HT1080 (cell line): ENCODE results near the gene TBCEL. TPM values are rescaled to one million over a fixed set of nuclear protein-coding genes. Genes with fewer than 3 reads are reported as not detected.

Source experiments
- DNase-seq: peaks from one replicate; pipeline ENCODE4 v3.0.0-alpha.2; 2015; ENCODE audit warnings: low read depth
- total RNA-seq: library from RNA; depleted of rRNA; stranded (reverse); fragments of >200 nt; shearing (Covaris generic); gene quantifications from 2 replicates; pipeline ENCODE4 v1.2.3, GENCODE V29; 2014

TBCEL gene
- total RNA-seq, 1 experiment from 2014 or later: 8.6 TPM

DNA sequence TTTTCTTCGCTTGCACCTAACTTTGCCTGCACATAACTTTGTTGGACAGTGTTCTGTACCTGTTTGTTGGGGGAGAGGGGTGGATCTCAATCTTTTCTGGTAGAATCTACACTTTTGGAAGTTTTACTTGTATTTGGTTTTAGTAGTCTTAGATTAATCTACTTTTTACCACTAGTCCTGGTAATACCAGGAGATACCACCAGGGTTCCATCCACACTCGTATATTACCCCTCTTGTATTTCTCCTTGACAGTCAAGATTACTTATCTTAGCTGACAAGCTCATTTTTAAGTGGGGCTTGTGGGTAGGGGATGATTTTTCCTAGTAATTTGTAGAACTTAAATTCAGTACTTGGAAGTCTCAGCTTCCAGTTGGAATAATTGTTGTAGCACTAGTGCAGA lies 39.8 kb downstream of the TBCEL start:
- DNase-seq: no peak

DNA sequence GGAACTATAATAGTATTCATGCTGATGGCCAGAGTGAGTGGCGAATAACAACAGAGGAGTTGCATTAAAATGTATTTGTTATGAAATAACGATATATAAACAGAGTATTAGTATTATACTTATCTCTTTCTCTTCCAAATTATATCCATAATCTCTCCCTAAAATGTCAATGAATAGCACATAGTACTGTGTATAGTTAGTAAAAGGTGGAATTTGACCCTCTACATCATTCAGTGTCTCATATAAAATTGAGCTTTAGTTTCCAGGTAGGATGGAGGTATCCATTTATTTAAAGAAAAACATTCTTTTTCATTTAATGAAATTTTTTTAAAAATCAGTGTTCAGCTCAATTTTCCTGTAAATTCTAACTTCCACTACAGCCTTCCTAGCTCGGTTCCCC lies 42.7 kb downstream of the TBCEL start:
- DNase-seq: no peak

DNA sequence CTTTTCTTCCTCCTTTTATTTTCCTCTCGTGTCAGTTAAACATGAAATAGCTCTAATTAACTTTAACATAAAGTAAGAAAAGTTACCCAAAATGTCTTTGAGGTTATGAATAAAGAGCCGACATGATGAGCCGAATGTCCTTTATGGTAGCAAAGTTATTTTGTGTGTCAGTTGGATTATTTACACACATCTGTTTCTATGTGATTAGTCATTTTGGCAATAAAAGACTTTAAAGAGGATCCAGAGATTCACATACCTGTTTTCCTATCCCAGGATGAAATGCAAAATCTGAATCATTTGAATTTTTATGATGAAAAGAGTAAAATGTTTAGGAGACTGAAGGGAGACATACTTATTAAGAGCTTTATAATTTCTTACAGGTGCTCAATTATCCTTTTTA lies 43.1 kb downstream of the TBCEL start:
- DNase-seq: no peak

DNA sequence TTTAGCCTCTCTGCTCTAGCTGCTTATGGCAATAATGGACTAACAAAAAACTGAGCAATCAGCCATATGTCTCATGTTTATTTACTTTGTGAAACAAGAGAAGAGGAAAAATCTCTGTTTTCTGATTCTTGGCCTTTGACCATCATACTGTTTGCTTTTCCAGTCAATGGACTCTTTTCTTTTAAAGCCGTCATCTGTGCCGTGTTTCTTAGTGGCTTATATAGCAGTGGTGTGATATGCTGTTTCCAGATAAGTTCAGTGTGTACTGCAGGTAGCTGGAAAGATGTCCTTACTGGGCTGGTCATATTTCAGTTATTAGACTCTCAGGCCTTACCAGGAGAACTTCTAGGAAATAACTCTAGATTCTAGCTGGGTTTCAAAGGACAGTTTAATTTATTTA lies 43.6 kb downstream of the TBCEL start:
- no peak for DNase-seq

DNA sequence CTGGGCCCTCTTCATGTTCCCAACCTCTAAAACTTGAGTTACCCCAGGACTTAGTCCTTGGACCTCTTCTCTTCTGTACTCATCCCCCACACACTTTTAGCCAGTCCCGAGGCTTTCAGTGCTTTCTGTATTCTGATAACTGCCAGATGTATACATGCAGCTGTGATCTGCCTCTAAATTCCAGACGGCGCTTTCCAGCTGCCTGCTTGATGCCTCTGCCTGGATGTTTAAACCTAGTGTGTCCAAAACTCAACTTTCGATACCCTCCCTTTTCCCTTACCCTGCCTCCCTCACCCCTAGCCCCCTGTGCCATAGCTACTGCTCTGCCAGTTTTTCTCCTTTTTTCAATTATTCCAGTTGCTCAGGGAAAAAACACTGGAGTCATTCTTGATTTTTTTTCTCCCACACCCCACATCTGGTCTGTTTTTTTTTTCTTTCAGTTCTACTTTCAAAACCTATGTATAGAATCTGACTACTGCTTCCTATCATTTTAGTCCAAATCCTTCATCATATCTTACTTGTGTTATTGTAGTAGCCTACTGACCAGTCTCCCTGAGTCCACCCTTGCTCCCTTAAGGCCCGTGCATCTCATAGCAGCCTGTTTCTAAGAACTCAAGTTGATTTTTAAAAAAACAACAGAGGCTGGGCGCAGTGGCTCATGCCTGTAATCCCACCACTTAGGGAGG lies 44.2 kb downstream of the TBCEL start:
- DNase-seq: no peak

DNA sequence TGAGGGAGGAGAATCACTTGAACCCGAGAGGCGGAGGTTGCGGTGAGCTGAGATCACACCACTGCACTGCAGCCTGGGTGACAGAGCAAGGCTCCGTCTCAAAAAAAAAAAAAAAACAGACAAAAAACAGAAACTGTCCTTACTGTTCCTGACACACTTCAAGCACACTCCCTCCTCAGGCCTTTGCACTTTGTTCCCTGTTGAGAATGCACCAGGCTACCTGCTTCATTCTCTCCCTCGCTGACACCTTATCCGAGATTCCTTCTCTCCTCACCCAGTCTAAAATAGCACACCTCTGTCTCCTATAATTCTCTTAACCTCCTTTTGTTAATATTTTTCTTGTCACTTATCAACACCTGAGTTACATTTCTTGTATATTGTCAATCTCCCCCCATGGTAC lies 44.9 kb downstream of the TBCEL start:
- DNase-seq: no peak

DNA sequence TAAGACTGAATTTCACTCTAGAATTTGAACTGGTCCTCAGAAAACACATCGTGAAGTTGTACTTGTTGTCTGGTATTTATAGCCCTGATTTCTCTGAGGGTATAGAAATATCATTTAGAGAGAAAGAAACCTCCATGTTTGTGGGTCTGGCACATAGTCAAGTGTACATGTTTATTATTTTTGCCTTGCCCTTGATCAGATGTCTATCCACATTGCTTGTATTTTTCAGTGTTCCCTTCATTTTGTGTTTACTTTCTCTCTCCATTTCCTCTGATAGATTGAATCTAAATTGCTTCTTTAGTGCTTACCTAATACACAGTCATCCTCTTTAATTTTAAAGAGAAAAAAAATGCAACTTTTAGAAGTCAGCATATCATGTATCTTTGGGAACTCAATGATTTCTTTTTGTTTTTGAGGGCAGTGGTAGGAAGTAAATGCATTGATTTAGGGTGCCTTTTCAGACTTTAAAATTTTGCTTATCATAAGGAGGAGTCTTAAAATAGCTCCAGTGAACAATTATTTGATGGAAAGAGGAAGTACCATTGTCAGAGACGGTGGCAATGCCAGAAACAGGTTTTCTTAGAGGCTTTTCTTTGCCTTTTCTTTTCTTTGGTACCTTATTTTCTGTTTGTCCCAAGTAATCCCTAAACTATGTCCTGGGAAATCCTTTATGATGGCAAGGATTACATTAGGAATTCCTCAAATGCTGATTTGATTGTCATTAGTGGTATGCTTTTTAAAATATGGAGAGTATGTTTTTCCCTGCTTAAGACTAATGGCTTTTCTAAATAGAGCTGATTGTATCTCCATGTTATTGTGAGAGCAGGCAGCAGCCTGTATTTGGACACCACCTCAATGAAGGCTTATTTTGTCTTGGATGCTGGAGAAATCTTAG lies 47.3 kb downstream of the TBCEL start:
- no peak for DNase-seq

DNA sequence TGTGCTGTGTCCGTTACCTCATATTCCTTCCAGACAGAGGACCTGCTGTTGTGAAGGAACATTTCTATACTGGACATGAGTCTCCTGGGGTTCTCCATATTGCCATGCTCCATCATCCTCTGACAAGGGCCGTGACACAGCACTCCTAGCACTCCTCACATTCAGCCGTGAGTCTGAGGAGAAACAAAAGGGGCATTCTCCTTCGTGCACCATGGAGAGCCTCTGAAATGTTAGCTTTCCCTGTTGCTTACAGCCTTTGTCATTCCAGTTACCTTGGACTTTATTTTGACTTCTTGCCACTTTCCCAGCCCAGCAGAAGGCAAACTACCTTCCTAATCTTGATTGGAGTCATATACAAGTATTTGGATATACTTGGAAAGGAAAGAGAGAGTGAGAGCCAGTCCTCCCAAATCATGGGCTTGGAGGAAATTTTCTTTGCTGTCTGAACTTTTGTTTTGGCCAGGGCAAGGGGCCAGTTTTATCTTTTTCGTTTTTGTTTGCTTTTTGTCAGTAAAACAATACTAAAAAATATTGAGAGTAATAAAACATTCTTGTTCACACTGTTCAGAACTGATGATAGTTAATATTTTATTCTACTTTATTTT lies 48.0 kb downstream of the TBCEL start:
- no peak for DNase-seq

DNA sequence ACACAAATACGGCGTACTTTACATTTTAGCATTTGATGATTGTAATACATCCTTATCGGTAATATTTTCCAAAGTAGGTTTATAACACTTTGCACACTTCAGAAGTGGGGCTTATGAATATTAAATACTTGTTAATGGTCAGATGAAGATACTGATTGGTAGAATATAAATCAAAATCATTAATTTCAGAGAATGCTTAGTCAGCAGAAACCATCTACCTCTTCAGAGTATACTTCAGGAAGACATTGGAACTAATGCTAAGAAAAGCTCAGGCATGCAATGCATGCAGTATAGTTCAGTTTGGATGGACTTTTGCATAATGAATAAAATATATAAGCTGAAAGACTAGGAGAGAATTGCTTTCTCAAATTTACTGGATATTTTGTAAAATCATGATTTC lies 57.4 kb downstream of the TBCEL start:
- no peak for DNase-seq

DNA sequence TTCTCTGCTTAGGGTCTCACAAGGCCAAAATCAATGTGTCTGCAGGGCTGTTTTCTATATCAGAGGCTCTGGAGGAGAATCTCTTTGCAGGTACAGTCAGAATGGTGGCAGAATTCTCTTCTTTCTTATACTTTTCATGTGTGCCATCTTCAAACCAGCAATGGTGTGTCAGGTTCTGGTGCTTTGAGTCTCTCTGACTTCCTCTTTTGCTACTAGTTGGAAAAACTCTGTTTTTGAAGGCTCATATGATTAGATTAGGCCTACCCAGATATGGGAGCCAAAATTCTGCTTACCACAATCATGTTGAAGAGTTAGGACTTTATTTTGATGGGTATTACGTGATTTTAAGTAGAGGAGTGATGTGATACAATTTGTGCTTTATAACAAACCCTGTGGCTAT lies 58.3 kb downstream of the TBCEL start:
- no peak for DNase-seq

DNA sequence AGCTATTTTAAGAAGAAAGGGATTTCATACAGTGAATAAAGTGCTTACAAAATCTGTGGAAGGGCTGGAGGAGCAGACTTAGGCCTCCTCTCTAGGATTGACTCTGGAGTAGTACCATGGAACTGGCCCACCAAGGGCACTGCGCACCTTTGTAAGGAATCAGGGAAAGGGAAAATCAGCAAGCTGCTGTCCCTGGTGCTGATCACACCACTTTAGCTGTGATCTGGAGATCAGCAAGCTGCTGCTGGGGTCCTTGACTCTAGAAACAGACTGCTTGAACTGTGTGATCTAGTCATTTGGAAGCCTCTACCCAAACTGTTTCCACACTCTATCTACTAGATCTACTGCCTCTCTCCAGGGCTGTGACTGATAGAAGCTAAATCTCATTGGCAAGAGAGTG lies 58.8 kb downstream of the TBCEL start:
- DNase-seq: no peak

DNA sequence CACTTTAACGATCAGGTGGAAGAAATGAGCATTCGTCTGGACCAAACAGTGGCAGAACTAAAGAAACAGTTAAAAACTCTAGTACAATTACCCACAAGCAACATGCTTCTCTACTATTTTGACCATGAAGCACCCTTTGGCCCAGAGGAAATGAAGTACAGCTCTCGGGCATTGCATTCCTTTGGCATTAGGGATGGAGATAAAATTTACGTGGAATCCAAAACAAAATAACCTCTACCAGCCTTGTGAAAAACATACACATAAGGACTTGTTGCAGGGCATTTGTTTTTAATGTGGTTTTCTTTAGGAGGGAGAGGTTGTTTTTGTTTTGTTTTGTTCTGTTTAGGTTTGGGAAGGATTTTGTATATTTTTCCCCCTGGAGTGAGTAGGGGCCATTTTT lies 63.0 kb downstream of the TBCEL start:
- no peak for DNase-seq

DNA sequence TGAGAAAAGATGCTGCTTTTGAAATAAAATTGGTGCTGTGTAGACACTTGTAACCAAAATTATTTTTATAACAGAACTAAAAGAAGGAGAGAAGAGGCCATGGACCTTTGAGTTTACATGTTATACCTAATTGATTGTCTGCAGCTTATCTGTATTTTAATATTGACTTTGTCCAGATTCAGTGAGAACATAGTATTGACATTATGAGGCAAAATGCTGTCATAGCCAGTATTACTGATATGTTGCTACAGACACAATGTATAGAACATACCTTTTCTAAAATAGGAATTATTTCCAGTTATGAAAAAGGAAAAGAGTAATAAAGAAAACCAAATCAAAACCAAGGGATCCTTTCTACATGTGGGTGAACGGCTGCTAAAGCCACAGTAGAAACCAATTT lies 65.7 kb downstream of the TBCEL start:
- no peak for DNase-seq

DNA sequence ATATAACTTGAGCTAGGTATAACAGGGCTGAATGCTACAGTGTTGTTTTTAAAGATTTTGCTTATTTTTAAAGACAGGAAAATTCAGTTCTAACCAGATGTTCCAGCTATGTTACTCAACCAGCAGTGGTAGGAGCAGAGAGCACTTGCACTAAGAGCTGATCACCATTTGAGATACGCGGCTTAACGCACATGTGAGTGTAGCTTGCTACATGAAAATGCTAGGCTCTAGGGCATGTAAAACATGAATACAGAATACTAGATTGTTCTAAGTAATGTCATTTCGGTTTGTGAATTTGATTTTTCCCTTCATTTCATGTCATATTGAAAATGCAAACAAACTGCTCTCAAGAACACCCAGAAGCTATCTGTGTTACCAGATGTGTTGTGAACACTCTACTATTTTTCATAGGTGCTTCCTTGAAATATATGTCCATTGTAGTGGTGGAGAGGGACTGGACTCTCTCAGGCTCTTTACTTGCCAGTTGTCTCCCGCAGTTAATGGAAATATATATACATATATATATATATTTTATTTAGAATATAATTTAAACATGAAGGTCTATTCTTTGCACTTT lies 66.3 kb downstream of the TBCEL start:
- no peak for DNase-seq

DNA sequence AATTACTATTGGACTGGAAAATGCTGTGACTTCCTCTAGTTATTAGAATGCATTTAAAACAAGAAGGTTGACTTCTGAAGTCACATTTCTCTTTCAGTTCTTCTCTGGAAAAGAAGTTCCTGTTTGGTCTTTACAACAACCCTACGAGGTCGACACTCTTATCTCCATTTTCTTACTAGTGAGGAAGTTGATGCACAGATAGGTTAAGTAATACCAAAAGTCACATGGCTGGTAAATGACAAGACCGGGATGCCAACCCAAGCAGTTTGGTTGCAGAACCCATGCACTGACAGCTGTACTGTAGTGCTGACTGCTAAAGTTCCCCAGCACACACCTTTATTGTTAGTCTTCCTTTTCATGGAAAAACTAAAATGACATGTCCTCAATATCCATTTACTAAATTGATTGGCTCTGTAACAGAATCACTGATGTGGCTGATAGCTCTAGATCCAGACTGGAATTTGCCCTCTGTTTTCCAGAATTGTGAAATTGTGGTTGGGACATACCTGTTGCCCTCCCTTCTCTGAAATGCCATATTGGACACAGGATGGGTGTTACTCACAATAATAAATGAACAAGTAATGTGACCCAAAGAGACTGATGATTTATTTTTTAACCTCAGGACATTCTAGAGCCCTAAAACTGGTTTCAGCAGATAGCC lies 67.7 kb downstream of the TBCEL start:
- DNase-seq: no peak

DNA sequence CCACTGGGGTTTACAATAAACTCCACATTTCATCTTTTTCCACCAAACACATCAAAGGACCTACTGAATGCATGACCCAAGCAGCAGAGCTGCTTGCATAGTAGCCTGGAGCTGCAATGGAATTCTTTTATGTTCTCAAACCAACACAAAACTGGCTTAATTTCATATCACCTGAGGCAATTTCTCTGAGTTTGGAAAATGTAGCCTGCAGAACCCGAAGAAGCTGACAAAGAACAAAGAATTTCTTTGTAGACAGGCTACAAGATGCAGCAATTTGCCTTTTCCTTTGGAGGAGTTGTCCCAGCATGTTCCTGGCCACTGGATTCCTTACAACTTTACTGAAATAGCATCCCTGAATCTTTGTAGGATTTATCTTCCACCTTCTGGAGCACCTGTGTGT lies 71.7 kb downstream of the TBCEL start:
- no peak for DNase-seq

DNA sequence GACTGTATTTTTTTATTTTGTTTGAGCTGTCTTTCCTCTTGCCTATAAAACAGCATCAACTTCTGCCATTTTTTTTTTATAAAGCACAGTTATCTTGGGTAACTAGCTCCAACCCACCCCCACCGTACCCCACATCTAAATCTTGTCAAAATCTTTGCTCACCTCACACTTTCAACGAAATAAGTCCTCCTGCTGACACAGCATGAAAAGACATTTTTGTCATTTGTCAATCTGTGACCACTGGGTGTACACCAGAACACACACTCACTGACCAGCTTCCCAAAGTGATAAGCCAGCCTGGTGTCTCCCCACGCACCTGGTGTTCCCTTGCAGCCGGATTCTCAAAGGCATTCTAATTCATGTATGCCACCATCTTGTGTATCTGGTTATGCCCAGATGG lies 75.5 kb downstream of the TBCEL start:
- DNase-seq: no peak

DNA sequence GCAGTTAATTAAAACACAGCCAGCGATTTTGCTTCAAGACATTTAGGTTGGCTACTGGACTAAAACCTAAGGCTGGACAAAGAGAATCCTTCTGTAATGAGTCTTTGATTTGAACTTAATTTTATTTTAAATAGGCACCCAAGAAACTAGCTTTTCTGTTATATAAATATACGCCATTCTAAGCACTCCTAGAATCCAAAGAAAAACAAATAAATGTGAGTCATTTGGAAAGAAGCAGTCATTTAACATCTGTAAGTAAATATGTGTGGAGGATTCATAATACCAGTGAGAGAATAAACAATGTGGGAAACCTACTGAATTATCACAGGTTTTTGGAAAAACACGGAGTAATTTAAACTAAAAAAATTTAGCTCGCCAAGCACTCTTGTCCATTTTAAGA lies 76.0 kb downstream of the TBCEL start:
- DNase-seq: no peak

DNA sequence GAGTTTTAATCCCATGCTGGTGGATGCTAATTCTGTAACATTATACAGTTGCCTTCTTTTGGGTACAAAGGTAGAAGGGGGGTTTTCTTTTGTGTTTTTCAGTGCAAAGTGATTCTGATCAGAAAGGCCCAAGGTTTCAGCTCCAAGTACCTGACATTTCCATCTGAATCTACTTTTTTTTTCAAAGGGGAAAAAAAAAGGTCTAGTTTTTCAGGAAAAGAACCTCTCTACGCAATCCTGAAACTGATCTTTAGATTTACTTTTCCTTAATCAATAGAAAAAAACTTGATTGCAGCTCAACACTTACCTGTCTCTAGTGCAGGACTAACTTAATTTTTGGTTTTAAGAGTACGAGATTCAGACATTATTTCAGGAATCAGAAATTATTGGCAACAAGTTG lies 77.0 kb downstream of the TBCEL start, which contains the start of gene TECTA:
TECTA (plus strand) TSS at position 301 of the 400 bp plus-strand sequence. CDS start 1,423 bp downstream, outside the sequence.
- DNase-seq: no peak

DNA sequence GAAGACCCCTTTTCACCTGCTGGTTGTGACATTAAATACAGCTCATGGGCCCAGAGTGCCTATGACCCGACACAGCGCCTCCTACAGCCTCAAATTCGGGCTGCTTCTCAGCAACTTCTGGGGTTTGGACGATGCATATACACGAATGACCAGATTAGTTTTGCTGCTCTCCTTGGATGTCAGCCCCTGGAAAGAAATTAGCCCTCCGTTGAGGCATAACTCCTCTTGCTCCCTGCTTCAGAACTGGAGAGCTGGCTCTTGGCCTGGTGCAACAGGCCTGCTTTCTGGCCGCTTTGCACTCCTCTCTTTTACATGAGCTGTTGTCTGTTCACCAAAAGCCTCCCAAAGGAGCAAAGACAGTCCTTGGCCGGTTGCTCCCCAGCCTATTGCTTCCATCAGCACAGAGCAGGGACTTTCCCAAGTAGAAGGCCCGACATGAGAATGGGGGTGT lies 80.4 kb downstream of the TBCEL start:
- DNase-seq: no peak

DNA sequence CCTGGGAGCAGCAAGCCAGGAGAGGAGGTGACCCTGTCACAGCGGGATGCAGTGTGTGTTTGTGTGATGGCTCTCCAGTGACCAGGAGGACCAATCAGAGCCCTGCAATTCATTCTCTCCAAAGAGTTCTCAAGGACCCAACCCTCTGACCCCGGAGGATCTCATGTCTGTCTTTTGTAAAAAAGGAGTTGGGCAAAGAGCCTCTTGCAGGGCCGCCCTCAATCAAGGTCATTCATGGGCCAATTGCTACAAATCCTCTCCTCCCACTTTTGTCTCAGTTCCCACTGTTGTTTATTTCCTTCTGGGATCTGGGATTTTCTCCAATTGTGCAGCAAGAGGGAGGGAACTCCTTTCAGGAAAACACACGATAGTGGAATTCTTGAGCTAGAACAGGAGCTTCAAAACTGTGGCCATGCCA lies 81.2 kb downstream of the TBCEL start:
- DNase-seq: no peak
